Hepatocyte (in vitro differentiated cells): ENCODE data around the gene MCM7. TPM values are rescaled to one million over a fixed set of nuclear protein-coding genes. Genes with fewer than 3 reads are reported as not detected.

ENCODE experiments used
- DNase-seq: peaks from one replicate; pipeline ENCODE4 v3.0.0-alpha.2; 2016; ENCODE audit warnings: low spot score
- H2AFZ ChIP-seq: fragments of 200-600 bp; sonication (generic); 2 replicates; pipeline ENCODE4 v1.6.0; 2016; ENCODE audit warnings: antibody characterized with exemption, mild to moderate bottlenecking
- H3K27ac ChIP-seq: fragments of 200-600 bp; sonication (generic); 2 replicates; pipeline ENCODE4 v1.5.1; 2016; ENCODE audit warnings: mild to moderate bottlenecking
- H3K27me3 ChIP-seq: fragments of 200-600 bp; sonication (generic); 2 replicates; pipeline ENCODE4 v1.6.1; 2016
- H3K36me3 ChIP-seq: fragments of 200-600 bp; sonication (generic); replicated peaks from 2 replicates; pipeline ENCODE4 v1.5.1; 2016; ENCODE audit warnings: low read depth; ENCODE audit not compliant: insufficient read depth
- H3K4me1 ChIP-seq: fragments of 200-600 bp; sonication (generic); 2 replicates; pipeline ENCODE4 v1.5.1; 2016; ENCODE audit warnings: mild to moderate bottlenecking, moderate library complexity; ENCODE audit not compliant: insufficient read depth
- H3K4me2 ChIP-seq: fragments of 200-600 bp; sonication (generic); 2 replicates; pipeline ENCODE4 v1.6.0; 2016
- H3K4me3 ChIP-seq: fragments of 200-600 bp; sonication (generic); 2 replicates; pipeline ENCODE4 v1.5.1; 2016; ENCODE audit warnings: mild to moderate bottlenecking
- H3K79me2 ChIP-seq: fragments of 200-600 bp; sonication (generic); 2 replicates; pipeline ENCODE4 v1.6.0; 2017; ENCODE audit warnings: mild to moderate bottlenecking
- H3K9me2 ChIP-seq: fragments of 200-600 bp; sonication (generic); replicated peaks from 2 replicates; pipeline ENCODE4 v1.6.0; 2017; ENCODE audit warnings: mild to moderate bottlenecking; ENCODE audit not compliant: insufficient read depth
- H3K9me3 ChIP-seq: fragments of 200-600 bp; sonication (generic); 2 replicates; pipeline ENCODE4 v1.5.1; 2016; ENCODE audit warnings: low read depth, mild to moderate bottlenecking
- H4K20me1 ChIP-seq: fragments of 200-600 bp; sonication (generic); 2 replicates; pipeline ENCODE4 v1.6.0; 2016; ENCODE audit warnings: mild to moderate bottlenecking; ENCODE audit not compliant: insufficient read depth, poor library complexity, severe bottlenecking
- CTCF ChIP-seq: fragments of 200-600 bp; sonication (generic); IDR thresholded peaks from 2 replicates; pipeline ENCODE4 v1.5.1; 2016; ENCODE audit warnings: antibody characterized with exemption, mild to moderate bottlenecking; ENCODE audit not compliant: poor library complexity
- EZH2 ChIP-seq: fragments of 200-600 bp; sonication (generic); IDR thresholded peaks from 2 replicates; pipeline ENCODE4 v1.6.1; 2016; ENCODE audit warnings: antibody characterized with exemption, mild to moderate bottlenecking, borderline replicate concordance
- EZH2phosphoT487 ChIP-seq: fragments of 200-600 bp; sonication (generic); IDR thresholded peaks from one replicate; pipeline ENCODE4 v1.6.1; 2018; ENCODE audit warnings: antibody characterized with exemption, mild to moderate bottlenecking, low read depth, moderate library complexity; ENCODE audit not compliant: unreplicated experiment, severe bottlenecking
- WGBS: methylation state at CpG from one replicate; pipeline ENCODE4 v1.1.6; 2016; ENCODE audit warnings: low lambda C conversion rate; ENCODE audit errors: missing lambda C conversion rate; 5-methylcytosine and 5-hydroxymethylcytosine counted together
- polyA plus RNA-seq: library from polyadenylated mRNA; unstranded; fragments of >200 nt; fragmentation: Nextera tagmentation; extraction: Ambion mirVana; gene quantifications from 2 replicates; pipeline ENCODE4 v1.2.1, GENCODE V29; 2016
- total RNA-seq: library from RNA; depleted of rRNA; stranded (reverse); fragments of >200 nt; gene quantifications from 2 replicates; pipeline ENCODE4 v1.2.3, GENCODE V29; 2014

Gene MCM7
- total and polyA plus RNA-seq, 2 experiments from 2014 or later = 42.1 to 49.3 TPM

- Histone ChIP-seq H3K9me3 (no peaks in the 10 kb centered on the region), H3K4me3 (no peak overlapping the region), H3K4me2 (no peak overlapping the region), H3K27ac (no peak overlapping the region), H3K79me2 (peaks cover 42% of the 10 kb centered on the region), H4K20me1 (peaks cover 2% of the 10 kb centered on the region), H3K4me1 (peaks cover 12% of the 10 kb centered on the region), H3K9me2 (no peaks in the 10 kb centered on the region), H3K36me3 (no peaks in the 10 kb centered on the region), H3K27me3 (no peaks in the 10 kb centered on the region), H2AFZ (no peak overlapping the region)
- 90% methylated on average over 16 of the region's 16 CpGs for WGBS
- DNase-seq = no peak
- TF ChIP-seq EZH2phosphoT487 (no peak), EZH2 (no peak), CTCF (no peak)
Observed at GRCh38 chr7:100093925-100094486, 7.2 kb downstream of the MCM7 start.

- Histone ChIP-seq H3K9me3 (no peaks in the 10 kb centered on the region), H2AFZ (no peak overlapping the region), H3K4me1 (peaks cover 10% of the 10 kb centered on the region), H3K9me2 (no peaks in the 10 kb centered on the region), H3K79me2 (peaks cover 38% of the 10 kb centered on the region), H4K20me1 (peaks cover 2% of the 10 kb centered on the region), H3K27me3 (no peaks in the 10 kb centered on the region), H3K4me2 (no peak overlapping the region), H3K27ac (no peak overlapping the region), H3K36me3 (no peaks in the 10 kb centered on the region), H3K4me3 (no peak overlapping the region)
- DNase-seq = no peak
- no peak for TF ChIP-seq EZH2phosphoT487
- no peak for TF ChIP-seq CTCF
- TF ChIP-seq EZH2 = no peak
- WGBS = 78% methylated on average over 13 of the region's 13 CpGs
Observed at GRCh38 chr7:100093498-100093897, 7.7 kb downstream of the MCM7 start.

GRCh38 chr7:100093054-100093453 is 8.1 kb downstream of the MCM7 start:
- Histone ChIP-seq H3K4me3 (no peak overlapping the region), H2AFZ (no peak overlapping the region), H3K4me2 (no peak overlapping the region), H3K27me3 (no peaks in the 10 kb centered on the region), H3K9me3 (no peaks in the 10 kb centered on the region), H3K4me1 (peaks cover 14% of the 10 kb centered on the region), H3K27ac (no peak overlapping the region), H3K9me2 (no peaks in the 10 kb centered on the region), H4K20me1 (peaks cover 2% of the 10 kb centered on the region), H3K79me2 (peaks cover 33% of the 10 kb centered on the region), H3K36me3 (no peaks in the 10 kb centered on the region)
- DNase-seq = no peak
- TF ChIP-seq EZH2phosphoT487 = no peak
- no peak for TF ChIP-seq CTCF
- no peak for TF ChIP-seq EZH2
- 88% methylated on average over 8 of the region's 8 CpGs for WGBS
